H4 (cell line): ENCODE data around the gene BTBD7. TPM values are rescaled to one million over a fixed set of nuclear protein-coding genes. Genes with fewer than 3 reads are reported as not detected.
"Not testable (repeated sequence)": the region's sequence is repeated elsewhere in the genome, so short reads cannot be mapped to it uniquely, and the experiment has no call there.

ENCODE experiments used
- DNase-seq: peaks from one replicate; pipeline ENCODE4 v3.0.0-alpha.2; 2015; ENCODE audit warnings: low spot score
- total RNA-seq: library from RNA; depleted of rRNA; stranded (reverse); fragments of >200 nt; shearing (Covaris generic); gene quantifications from 2 replicates; pipeline ENCODE4 v1.2.3, GENCODE V29; 2014; rRNA removed

BTBD7 gene, protein sequence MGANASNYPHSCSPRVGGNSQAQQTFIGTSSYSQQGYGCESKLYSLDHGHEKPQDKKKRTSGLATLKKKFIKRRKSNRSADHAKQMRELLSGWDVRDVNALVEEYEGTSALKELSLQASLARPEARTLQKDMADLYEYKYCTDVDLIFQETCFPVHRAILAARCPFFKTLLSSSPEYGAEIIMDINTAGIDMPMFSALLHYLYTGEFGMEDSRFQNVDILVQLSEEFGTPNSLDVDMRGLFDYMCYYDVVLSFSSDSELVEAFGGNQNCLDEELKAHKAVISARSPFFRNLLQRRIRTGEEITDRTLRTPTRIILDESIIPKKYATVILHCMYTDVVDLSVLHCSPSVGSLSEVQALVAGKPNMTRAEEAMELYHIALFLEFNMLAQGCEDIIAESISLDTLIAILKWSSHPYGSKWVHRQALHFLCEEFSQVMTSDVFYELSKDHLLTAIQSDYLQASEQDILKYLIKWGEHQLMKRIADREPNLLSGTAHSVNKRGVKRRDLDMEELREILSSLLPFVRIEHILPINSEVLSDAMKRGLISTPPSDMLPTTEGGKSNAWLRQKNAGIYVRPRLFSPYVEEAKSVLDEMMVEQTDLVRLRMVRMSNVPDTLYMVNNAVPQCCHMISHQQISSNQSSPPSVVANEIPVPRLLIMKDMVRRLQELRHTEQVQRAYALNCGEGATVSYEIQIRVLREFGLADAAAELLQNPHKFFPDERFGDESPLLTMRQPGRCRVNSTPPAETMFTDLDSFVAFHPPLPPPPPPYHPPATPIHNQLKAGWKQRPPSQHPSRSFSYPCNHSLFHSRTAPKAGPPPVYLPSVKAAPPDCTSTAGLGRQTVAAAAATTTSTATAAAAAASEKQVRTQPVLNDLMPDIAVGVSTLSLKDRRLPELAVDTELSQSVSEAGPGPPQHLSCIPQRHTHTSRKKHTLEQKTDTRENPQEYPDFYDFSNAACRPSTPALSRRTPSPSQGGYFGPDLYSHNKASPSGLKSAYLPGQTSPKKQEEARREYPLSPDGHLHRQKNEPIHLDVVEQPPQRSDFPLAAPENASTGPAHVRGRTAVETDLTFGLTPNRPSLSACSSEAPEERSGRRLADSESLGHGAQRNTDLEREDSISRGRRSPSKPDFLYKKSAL
- total RNA-seq: 11.0 and 12.4 TPM in 2 replicates

DNA sequence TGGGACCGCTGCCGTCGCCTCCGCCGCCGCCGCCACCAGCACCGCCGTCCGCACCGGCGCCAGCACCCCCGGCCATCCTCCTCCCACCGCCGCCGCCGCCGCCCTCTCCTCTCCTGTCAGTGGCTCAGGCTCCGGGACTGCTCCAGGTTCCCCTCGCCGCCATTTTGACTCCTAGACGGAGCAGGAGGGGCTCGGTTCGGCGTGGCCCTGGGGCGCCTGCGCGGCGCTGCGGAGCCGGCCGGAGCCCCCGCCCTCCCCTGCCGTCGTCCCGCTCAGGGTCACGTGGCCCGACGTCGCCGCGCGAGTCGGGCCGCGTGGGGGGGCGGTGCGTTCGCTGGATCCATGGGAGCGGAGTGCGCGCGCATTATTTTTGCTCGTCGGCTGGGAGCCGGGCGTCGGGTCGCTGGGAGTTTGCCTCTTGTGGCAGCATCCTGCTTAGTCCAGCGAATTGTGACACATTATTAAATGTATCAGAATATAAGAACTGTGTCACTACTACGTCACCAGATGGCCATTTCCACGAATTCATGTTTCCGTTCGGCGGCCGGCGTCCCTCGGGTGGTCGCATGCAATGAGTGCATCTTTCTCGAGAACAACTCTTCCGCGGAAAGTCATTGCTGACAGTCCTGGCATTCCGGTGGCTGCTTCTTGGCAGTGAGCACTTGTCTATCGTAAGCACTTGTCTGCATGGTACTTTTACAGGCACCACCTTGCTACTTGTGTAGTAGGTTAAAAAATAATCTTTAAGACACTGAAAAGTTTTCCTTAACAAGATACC is at the start of gene BTBD7:
BTBD7 (minus strand) TSS at position 184 of the 778 bp plus-strand sequence. CDS start 36,985 bp downstream, outside the sequence.
- peak; percentile 93 for DNase-seq

DNA sequence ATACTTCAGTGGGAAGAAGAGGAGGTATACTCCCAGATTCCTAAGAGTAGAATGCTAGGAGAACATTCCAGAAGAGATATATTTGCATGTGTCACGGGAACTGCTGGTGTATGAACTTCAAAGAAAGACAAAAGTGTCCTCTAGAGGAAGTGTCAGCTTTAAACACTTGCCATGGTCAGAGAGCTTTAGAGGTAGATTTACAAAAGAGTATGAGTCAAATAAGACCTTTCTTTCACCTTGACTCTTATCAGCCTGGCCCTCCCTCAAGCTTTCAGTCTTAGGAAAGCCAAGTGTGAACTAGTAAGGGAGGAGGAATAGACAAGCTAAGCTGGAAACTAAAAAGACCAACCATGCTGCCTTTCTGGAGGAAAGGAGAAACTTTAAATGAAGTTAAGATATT is 48.8 kb upstream of the BTBD7 start:
- DNase-seq: no peak

DNA sequence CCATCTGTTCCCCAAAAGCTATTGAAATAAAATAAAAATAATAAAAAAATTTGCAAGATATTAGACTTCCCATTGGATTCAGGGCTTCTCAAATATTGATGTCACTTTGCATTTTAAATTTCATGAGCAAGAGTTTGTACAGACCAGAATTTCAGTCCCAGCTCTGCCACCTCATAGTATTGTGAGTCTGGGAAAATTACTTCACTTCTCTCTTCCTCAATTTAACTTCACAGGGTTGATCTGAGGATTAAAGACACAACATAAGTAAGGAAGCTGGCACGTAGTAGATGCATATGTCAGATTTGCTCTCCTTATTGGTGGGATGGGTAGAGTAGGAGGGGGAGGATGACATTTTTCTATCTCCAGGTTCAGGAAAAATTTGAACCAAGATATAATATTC is 47.0 kb upstream of the BTBD7 start:
- no peak for DNase-seq

DNA sequence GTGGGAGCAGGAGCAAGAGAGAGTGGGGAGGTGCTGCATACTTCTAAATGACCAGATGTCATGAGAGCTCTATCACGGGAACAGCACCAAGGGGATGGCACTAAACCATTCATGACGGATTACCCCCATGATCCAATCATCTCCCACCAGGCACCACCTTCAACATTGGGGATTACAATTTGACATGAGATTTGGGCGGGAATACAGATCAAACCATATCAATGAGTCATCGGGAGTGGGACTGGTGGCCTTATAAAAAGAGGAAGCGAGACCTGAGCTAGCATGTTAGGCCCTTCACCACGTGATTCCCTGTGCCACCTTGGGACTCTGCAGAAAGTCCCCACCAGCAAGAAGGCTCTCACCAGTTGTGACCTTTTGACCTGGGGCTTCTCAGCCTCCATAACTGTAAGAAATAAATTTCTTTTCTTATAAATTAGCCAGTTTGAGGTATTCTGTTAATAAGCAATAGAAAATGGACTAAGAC is 42.9 kb upstream of the BTBD7 start:
- DNase-seq: no peak

DNA sequence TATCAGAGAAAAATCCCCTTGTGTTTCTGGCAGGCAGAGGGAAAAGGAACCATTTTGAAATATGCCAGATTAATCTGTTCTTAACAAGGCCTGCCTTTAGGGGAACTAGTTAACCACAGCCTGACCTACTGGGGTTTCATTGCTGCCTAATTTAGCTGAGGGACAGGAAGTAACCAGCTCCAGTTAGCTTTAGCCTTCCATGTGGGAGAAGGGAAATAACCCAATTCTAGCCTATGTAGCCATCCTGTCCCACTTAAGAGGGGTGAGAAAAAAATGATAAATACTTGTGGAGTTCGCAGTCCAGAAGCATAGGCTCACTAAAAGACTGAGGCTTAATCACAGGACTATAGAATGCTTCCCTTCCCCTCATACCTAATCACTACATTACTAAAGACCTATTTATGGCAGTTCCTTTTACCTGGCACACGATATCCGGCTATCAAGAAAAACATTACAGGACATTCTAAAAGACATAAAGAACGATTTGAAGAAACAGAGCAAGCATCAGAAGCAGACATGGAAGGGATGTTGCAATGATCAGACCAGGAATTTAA is 37.0 kb upstream of the BTBD7 start:
- DNase-seq: no peak

DNA sequence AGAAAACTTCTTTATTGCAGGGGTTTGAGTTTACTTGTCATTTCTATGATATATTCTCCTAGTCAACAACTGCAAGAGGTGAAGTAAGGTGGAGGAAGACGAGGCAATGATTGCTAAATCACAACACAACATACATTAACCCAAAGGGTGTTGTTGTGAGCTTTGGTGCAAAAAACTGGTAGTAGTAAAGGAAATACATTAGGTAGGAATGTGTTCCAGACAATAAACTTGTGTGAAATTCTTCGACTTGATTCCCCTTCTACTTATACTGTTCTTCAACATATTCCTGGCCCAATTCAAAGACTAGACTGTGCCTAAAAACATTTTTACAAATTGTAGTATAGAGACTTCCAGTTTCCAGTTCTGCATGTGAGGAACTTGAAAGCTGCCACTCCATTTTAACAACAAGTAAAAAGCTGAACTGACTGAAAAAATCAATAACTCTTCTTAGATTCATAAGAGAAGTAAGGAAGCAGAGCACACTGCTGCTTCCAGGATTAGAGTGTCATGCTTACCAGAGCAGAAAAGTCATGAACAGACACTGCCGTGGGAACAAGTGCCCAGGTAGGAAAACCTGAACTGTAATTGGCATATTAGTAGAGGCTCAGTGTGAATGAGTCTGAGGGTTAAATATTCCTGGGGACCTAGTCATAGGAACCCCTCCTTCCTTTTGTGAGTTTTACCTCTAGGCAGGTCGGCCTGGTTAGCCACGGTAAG is 36.3 kb upstream of the BTBD7 start:
- no peak for DNase-seq

DNA sequence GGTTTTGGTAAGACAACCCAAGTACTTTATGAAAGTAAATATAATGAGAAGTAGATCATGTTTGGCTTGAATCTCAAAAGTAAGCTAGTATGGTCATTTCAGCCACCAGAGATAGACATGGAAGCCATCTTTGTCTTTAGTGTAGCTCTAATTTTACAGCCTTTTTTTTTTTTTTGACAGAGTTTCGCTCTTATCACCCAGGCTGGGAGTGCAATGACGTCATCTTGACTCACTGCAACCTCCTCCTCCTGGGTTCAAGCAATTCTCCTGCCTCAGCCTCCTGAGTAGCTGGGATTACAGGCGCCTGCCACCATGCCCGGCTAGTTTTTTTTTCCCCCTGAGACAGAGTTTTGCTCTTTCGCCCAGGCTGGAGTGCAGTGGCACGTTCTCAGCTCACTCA is 22.0 kb upstream of the BTBD7 start:
- not testable (repeated sequence) for DNase-seq

DNA sequence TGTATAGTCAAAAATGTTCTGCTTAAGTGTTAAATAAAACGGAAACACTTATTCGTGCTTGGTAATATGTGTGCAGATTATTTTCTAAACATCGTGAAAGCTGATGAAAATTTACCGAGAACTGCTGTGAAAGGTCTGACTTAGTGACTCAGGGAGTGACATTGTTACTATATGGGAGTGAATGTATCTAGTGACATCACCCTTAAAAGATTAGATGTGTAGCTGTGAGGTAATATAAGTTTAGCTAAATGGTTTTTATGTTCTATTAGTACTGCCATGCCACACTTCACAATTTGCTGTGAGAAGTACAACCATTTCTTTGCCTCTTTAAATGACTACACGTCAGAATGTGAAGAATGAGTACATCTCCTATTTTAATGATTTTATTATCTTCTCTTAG is 15.5 kb upstream of the BTBD7 start:
- DNase-seq: no peak

DNA sequence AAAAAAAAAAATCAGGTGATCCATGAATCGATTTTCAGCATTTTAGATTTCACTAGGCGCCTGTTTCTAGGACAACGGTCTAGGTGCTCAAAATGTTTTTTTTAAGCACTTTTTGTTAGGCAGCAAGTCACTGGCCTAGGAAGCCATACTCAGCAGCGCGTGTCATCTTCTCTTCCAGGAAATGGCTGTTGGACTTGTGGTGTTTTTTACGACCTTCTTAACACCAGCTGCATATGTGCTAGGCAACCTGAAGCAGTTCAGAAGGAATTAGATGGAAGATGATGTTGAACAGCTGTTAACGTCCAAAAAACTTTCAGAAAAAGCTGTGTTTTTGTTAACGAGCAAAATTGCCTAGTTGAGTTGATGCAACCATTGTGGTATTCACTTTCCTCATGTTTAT is 15.0 kb upstream of the BTBD7 start:
- no peak for DNase-seq

DNA sequence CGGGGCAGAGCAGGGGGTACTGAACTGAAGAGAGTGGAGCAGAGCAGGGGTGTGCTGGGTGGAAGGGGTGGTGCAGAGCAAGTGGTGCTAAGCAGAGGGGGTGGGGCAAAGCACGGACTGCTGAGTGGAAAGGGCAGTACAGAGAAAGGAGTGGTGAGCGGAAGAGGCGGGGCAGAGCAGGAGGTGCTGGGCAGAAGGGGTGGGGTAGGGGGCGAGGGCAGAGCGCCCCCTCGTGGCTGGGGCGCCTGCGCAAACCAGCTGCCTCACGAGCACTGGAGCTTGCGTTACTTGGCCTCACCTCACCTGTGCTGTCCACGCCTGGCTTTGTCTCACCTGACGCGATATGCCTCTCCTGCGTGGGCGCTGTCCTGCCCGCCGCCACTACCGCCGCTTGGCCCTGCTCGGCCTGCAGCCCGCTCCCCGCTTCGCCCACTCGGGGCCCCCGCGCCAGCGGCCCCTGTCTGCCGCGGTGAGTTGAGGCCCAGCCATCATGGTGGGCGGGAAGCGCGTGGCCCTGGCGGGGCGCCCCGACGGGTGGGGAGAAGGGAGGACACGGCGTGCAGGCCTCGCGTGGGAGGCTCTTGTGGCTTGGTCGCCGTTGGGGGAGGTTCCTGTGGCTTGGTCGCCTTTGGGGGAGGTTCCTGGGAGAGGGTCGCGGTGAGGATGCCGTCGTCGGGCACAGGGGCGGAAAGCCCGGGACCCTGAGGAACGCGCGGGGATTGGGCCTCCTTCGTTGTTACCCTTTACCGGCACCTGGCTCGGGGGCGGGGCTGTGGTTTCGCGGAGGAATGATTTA is 14.3 kb upstream of the BTBD7 start, which contains the start of gene COX8C:
COX8C (plus strand) TSS at position 257 of the 796 bp plus-strand sequence; CDS start at position 344, 87 bp downstream.
- no peak for DNase-seq

DNA sequence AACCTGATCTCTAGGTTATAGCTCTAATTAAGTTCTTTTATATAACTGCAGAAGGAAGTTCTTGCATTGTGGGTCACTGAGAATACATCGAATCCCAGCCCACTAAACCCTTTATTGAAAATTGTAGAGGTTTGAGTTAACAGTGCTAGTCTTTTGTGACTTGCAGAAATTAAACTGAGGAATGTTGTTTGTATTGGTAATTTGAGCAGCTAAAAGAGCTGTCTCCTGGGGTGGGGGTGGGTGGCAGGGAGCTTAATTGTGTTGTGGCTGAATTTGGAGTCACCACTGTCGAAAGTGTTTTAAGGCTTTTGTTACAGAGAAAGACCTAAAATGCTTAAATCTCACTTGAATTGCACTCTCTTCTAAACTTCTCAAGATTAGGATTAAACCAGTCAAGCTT is 11.0 kb upstream of the BTBD7 start:
- DNase-seq: no peak

DNA sequence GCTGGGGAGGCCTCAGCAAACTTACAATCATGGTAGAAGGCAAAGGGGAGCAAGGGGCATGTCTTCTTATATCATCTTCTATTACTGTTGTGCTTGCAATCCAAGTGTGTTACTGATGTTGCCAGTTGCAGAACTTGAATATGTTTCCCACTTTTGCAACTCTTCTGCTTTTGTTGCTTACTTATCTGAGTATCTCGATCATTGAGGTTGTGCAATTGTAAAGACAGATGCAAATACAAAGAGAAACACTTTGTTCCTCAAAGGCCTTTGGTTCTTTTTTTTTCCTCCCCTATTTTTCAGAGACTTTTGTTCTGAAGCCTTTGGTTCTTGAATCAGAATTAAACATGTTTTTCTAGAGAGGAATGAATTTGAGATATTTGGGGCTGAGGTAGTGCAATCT is 10.4 kb upstream of the BTBD7 start:
- DNase-seq: no peak

DNA sequence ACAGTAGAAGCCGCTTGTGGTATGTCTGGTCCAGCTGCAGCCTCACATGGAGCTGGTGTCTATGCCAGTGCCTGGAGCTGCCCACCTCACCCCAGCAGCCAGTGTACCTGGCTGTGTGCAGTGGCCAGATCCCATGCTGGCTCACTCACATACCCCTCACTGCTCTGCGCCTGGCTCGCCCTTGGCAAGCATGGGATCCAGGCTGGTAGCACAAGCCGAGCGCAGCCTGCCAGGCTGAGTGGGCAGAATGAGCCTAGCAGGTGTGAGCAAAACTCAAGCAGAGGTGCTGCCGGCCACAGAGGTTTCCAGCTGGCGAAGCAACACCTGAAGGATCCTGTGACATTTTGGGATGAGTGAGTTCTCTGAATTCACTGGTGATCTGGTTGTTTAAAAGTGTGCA is 5.0 kb upstream of the BTBD7 start:
- no peak for DNase-seq

DNA sequence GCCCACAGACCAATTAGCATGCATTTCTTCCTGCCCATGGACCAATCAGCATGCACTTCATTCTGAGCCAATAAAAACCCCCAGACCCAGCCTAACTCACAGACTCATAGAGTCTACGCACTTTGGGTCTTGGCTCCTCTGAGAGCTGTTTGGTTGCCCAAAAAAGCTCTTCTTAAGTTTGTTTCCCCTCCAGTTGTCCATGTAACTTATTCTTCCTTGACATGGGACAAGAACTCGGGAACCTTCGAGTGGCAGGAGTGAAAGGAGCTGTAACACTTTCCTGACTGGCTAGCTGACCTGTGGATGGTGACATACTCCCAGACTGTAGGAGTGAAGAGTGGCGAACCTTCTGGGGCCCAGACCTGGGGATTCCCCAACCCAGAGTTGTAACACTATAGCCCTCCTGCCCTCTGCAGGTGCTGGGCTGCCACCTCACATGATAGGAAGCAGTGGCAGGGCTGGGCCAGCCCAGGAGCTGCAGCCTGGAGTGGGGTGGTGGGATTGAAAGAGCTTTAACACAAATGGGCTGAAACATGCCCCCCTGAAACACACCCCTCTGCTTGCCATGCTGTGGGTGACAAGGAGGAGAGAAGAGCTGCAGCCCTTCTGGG is 4.4 kb upstream of the BTBD7 start:
- no peak for DNase-seq

DNA sequence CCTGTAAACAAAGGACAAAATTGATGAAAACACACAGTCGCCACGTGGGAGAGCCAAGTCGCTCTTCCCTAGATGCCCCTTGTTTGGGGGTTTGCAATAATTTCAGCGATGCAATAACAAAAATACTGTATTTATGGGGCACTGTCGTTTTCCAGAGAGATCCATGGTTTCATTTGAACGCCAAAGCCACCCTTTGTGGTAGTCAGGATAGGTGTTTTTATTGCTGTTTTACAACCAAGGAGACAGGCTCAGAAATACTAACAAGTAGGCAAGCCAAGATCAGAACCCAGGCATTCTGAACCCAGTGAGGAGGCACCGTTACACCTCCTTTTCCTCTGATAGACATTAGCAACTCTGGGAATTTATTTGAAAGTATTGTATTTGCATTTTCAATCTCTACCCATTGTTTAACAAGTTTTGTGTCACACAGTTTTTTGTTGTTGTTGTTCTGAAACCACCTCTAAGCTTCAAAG is 831 bp upstream of the BTBD7 start:
- no peak for DNase-seq

DNA sequence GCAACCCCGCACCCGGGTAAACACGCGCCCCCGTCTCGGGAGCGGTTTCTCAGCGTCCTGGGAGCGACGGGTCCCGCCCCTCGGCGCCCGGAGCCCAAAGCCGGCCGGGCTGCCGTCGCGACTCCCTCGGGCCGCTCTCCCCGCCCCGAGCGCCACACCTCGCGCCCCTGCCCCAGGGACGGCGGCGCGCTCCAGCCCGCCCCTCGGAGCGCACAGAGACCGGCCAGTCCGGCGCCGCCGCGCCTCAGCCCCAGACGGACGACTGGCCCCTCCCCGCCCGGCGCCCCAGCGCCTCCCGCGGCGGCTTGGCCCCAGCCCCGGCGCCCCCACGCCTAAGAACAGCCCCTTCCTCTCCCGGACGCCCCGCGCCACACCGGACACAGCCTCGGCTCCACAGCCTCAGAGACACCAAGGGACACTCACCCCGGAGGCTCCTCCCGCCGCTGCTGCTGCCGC is 411 bp downstream of the BTBD7 start:
- no peak for DNase-seq

DNA sequence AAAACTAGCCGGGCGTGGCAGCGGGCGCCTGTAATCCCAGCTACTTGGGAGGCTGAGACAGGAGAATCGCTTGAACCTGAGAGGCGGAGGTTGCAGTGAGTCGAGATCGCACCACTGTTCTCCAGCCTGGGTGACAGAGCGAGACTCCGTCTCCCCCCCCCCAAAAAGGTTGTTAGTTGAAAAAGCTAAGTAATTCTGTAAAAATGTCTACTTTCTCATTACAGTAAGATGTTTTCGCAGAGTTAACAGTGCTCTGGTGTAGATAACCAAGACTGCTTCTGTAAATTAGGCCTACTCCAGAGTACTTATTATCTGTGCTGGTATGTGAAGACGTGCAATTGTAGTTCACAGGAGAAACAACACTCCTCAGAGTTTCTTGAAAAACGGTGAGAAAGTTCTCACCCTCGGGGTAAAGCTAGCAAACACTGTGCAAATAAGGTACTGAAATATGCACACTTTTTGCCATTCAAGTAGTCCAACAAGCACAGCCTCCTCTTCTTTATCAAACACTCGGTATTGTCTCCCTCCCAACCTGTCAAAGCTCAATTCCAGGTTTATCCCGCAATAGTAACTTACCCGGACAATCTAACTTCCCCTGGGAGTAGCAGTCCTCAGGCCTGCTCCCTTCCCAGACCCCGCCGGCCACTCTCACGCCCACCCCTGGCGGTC is 974 bp downstream of the BTBD7 start:
- no peak for DNase-seq
